ENCODE results near the gene TMEM132C. TPM values are rescaled to one million over a fixed set of nuclear protein-coding genes. Genes with fewer than 3 reads are reported as not detected.

TMEM132C gene
- total and polyA plus RNA-seq, 4 donors: 0.05 to 0.08 (median 0.05) TPM; not detected in 1

DNA sequence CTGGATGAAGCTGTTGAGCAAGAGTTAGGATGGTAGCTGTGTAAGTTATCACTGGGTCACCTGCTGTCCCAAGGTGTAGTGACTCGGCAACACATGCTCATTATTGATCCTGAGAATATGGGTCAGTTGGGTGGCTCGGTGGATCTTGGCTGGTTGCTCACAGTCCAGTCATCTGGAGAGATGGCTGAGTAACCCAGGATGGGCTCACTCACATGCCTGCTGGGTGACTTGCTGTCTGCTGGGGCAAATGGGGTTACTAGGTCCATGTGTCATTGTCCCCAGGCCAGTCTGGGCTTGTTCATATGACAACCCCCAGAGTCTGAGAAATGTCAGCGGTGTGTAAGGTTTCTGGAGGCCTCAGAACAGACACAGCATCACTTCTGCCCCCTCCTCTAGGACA is 487.3 kb downstream of the TMEM132C start:
- DNase-seq (ENCODE audit: low spot score): no peak

DNA sequence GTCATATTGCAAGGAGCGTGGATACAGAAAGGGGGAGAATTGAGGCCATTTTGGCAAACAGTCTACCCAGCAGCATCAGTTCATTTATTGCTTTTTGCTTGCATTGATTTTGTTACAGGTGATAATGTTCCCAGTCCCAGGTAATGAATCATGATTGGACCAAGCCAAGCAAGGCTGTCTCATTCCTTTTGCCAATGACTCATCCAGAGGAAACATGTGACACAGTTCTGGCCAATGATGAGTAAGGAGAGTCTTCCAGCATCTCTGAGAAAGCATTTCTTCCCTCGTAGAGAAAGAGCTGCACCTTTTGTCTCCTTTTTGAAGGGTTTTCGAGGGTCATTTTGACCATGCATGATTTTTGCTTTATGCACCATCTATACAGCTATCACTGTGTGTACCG is 488.6 kb downstream of the TMEM132C start:
- DNase-seq (ENCODE audit: low spot score): no peak
- TF ChIP-seq TAF1 (conservative IDR thresholded peaks at IDR 0.05) (no peak), EGR1 (IDR thresholded peaks at IDR 0.05; ENCODE audit: low read depth in 2 of 2) (no peak), HNF4G (IDR thresholded peaks at IDR 0.05) (no peak), GABPA (IDR thresholded peaks at IDR 0.05 in 1 of 2, conservative IDR thresholded peaks at IDR 0.05 in 1 of 2) (no peak), FOXA2 (IDR thresholded peaks at IDR 0.05) (no peak), JUND (IDR thresholded peaks at IDR 0.05) (no peak)
- TF ChIP-seq, protein P1, sequence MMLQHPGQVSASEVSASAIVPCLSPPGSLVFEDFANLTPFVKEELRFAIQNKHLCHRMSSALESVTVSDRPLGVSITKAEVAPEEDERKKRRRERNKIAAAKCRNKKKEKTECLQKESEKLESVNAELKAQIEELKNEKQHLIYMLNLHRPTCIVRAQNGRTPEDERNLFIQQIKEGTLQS (IDR thresholded peaks at IDR 0.05): no peak
- TF ChIP-seq, protein P2, sequence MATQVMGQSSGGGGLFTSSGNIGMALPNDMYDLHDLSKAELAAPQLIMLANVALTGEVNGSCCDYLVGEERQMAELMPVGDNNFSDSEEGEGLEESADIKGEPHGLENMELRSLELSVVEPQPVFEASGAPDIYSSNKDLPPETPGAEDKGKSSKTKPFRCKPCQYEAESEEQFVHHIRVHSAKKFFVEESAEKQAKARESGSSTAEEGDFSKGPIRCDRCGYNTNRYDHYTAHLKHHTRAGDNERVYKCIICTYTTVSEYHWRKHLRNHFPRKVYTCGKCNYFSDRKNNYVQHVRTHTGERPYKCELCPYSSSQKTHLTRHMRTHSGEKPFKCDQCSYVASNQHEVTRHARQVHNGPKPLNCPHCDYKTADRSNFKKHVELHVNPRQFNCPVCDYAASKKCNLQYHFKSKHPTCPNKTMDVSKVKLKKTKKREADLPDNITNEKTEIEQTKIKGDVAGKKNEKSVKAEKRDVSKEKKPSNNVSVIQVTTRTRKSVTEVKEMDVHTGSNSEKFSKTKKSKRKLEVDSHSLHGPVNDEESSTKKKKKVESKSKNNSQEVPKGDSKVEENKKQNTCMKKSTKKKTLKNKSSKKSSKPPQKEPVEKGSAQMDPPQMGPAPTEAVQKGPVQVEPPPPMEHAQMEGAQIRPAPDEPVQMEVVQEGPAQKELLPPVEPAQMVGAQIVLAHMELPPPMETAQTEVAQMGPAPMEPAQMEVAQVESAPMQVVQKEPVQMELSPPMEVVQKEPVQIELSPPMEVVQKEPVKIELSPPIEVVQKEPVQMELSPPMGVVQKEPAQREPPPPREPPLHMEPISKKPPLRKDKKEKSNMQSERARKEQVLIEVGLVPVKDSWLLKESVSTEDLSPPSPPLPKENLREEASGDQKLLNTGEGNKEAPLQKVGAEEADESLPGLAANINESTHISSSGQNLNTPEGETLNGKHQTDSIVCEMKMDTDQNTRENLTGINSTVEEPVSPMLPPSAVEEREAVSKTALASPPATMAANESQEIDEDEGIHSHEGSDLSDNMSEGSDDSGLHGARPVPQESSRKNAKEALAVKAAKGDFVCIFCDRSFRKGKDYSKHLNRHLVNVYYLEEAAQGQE (IDR thresholded peaks at IDR 0.05): no peak
- TF ChIP-seq, protein P3, sequence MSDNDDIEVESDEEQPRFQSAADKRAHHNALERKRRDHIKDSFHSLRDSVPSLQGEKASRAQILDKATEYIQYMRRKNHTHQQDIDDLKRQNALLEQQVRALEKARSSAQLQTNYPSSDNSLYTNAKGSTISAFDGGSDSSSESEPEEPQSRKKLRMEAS (IDR thresholded peaks at IDR 0.05): no peak
- TF ChIP-seq, protein P4, sequence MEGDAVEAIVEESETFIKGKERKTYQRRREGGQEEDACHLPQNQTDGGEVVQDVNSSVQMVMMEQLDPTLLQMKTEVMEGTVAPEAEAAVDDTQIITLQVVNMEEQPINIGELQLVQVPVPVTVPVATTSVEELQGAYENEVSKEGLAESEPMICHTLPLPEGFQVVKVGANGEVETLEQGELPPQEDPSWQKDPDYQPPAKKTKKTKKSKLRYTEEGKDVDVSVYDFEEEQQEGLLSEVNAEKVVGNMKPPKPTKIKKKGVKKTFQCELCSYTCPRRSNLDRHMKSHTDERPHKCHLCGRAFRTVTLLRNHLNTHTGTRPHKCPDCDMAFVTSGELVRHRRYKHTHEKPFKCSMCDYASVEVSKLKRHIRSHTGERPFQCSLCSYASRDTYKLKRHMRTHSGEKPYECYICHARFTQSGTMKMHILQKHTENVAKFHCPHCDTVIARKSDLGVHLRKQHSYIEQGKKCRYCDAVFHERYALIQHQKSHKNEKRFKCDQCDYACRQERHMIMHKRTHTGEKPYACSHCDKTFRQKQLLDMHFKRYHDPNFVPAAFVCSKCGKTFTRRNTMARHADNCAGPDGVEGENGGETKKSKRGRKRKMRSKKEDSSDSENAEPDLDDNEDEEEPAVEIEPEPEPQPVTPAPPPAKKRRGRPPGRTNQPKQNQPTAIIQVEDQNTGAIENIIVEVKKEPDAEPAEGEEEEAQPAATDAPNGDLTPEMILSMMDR (IDR thresholded peaks at IDR 0.05; ENCODE audit: low read depth, low read length, missing input control): no peak

More for the DNA sequence above, 487.3 kb downstream of the TMEM132C start:
- TF ChIP-seq YY1 (IDR thresholded peaks at IDR 0.05) (no peak), FOXA1 (IDR thresholded peaks at IDR 0.05) (no peak), TAF1 (conservative IDR thresholded peaks at IDR 0.05) (no peak), SP1 (IDR thresholded peaks at IDR 0.05) (no peak), NR2F2 (IDR thresholded peaks at IDR 0.05) (no peak), RAD21 (IDR thresholded peaks at IDR 0.05) (no peak), GABPA (IDR thresholded peaks at IDR 0.05 in 1 of 2, conservative IDR thresholded peaks at IDR 0.05 in 1 of 2) (no peak), EGR1 (IDR thresholded peaks at IDR 0.05; ENCODE audit: low read depth in 2 of 2) (no peak), RXRA (IDR thresholded peaks at IDR 0.05) (no peak), HNF4G (IDR thresholded peaks at IDR 0.05) (no peak), FOXA2 (IDR thresholded peaks at IDR 0.05) (no peak)
- TF ChIP-seq, protein P1 (IDR thresholded peaks at IDR 0.05): no peak
- TF ChIP-seq, protein P2 (IDR thresholded peaks at IDR 0.05): no peak
- TF ChIP-seq, protein P3 (IDR thresholded peaks at IDR 0.05): no peak
- TF ChIP-seq, protein P4 (IDR thresholded peaks at IDR 0.05; ENCODE audit: low read depth, low read length, missing input control): no peak
- Histone ChIP-seq H3K9ac (ENCODE audit: low read depth in 1 of 2, low read length in 2 of 2) (no peak overlapping the region), H3K4me3 (ENCODE audit: low read depth in 1 of 3, low read length in 3 of 3) (no peak overlapping the region), H3K27me3 (ENCODE audit: control insufficient read depth in 4 of 4, insufficient read depth in 4 of 4, low read length in 3 of 4) (peaks cover 0 to 8% (median 0%) of the 10 kb centered on the region in 4 donors), H3K9me3 (ENCODE audit: control insufficient read depth in 4 of 4, low read length in 3 of 4) (no peaks in the 10 kb centered on the region), H3K27ac (ENCODE audit: low read depth in 1 of 2, low read length in 2 of 2) (no peak overlapping the region), H3K4me1 (ENCODE audit: control insufficient read depth in 4 of 4, insufficient read depth in 4 of 4, low read length in 3 of 4) (no peaks in the 10 kb centered on the region), H3K36me3 (ENCODE audit: control insufficient read depth in 4 of 4, insufficient read depth in 3 of 4, low read depth in 1 of 4, low read length in 3 of 4) (no peaks in the 10 kb centered on the region)
- 48% methylated on average over 3 of the region's 3 CpGs for WGBS

More for the DNA sequence above, 488.6 kb downstream of the TMEM132C start:
- 70% methylated on average over 4 of the region's 4 CpGs for WGBS
- no peak overlapping the region for H3K27ac ChIP-seq (ENCODE audit: low read depth in 1 of 2, low read length in 2 of 2)
- no peaks in the 10 kb centered on the region for H3K4me1 ChIP-seq (ENCODE audit: control insufficient read depth in 4 of 4, insufficient read depth in 4 of 4, low read length in 3 of 4)
- no peak overlapping the region for H3K9ac ChIP-seq (ENCODE audit: low read depth in 1 of 2, low read length in 2 of 2)
- no peak overlapping the region for H3K4me3 ChIP-seq (ENCODE audit: low read depth in 1 of 3, low read length in 3 of 3)
- peaks cover 0 to 8% (median 0%) of the 10 kb centered on the region in 4 donors for H3K27me3 ChIP-seq (ENCODE audit: control insufficient read depth in 4 of 4, insufficient read depth in 4 of 4, low read length in 3 of 4)
- H3K9me3 ChIP-seq (ENCODE audit: control insufficient read depth in 4 of 4, low read length in 3 of 4): no peaks in the 10 kb centered on the region
- H3K36me3 ChIP-seq (ENCODE audit: control insufficient read depth in 4 of 4, insufficient read depth in 3 of 4, low read depth in 1 of 4, low read length in 3 of 4): no peaks in the 10 kb centered on the region

All from liver (tissue), 9 donors.